Hepatocyte (in vitro differentiated cells): ENCODE measurements around the gene TFDP2.

Experiments
- EZH2 ChIP-seq: fragments of 200-600 bp; sonication (generic); IDR thresholded peaks from 2 replicates; pipeline ENCODE4 v1.6.1; 2016; ENCODE audit warnings: antibody characterized with exemption, mild to moderate bottlenecking, borderline replicate concordance
- EZH2phosphoT487 ChIP-seq: fragments of 200-600 bp; sonication (generic); IDR thresholded peaks from one replicate; pipeline ENCODE4 v1.6.1; 2018; ENCODE audit warnings: antibody characterized with exemption, mild to moderate bottlenecking, low read depth, moderate library complexity; ENCODE audit not compliant: unreplicated experiment, severe bottlenecking
- TF ChIP-seq, protein P1 (sequence below): fragments of 200-600 bp; sonication (generic); IDR thresholded peaks from 2 replicates; pipeline ENCODE4 v1.5.1; 2016; ENCODE audit warnings: antibody characterized with exemption, mild to moderate bottlenecking; ENCODE audit not compliant: poor library complexity

DNA sequence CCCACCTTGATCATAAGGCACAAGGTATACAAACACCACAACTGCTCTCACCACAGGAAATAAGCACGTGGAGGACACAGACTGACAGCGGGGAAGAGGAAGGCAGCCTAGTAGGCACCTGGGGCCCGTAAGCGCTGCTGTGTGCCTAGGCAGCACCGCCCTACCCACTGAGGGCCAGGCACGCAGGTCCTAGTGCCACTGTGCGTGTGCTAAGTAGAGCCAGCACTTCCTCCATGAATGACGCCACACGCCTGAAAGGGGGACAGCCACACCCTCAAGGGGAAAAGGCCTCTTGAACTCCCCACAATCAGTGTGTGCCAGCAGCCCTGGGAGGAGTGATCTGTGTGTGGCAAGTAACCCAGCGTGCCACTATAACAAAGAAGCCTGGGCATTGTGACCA, 199.9 kb downstream of the TFDP2 start:
- TF ChIP-seq, protein P1, sequence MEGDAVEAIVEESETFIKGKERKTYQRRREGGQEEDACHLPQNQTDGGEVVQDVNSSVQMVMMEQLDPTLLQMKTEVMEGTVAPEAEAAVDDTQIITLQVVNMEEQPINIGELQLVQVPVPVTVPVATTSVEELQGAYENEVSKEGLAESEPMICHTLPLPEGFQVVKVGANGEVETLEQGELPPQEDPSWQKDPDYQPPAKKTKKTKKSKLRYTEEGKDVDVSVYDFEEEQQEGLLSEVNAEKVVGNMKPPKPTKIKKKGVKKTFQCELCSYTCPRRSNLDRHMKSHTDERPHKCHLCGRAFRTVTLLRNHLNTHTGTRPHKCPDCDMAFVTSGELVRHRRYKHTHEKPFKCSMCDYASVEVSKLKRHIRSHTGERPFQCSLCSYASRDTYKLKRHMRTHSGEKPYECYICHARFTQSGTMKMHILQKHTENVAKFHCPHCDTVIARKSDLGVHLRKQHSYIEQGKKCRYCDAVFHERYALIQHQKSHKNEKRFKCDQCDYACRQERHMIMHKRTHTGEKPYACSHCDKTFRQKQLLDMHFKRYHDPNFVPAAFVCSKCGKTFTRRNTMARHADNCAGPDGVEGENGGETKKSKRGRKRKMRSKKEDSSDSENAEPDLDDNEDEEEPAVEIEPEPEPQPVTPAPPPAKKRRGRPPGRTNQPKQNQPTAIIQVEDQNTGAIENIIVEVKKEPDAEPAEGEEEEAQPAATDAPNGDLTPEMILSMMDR = no peak
- TF ChIP-seq EZH2 (no peak), EZH2phosphoT487 (no peak)
